Measurements from ENCODE around the gene C6orf120. TPM values are rescaled to one million over a fixed set of nuclear protein-coding genes. Genes with fewer than 3 reads are reported as not detected.

C6orf120 gene
- total and polyA plus RNA-seq, 2 experiments from 2014 or later = 37.9 to 58.8 TPM

DNA sequence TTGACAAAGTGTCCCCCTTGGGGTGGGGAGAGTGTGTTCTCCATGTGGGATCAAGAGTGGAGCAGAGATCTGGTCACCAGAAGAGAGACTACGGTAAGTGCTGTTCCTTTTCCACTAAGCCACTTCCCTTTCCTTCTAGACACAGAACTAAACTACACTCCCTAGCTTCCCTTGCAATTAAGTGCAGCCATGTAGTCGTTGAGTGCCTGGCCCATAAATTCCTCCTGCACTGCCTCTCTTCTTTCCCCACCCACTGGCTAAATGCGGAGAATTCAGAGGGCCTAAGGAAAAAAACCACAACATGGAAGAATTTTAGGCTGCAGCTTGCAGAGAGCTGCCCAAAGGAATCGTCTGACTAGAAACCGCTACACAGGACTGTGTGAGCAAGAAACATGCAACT, 1.6 kb upstream of the C6orf120 start:
- Histone ChIP-seq H3K36me3 (replicated peaks; ENCODE audit: insufficient read depth, low read depth) (no peaks in the 10 kb centered on the region), H3K4me3 (no peak overlapping the region), H3K9me3 (ENCODE audit: low read depth) (no peaks in the 10 kb centered on the region), H3K9me2 (replicated peaks; ENCODE audit: insufficient read depth) (no peaks in the 10 kb centered on the region), H3K4me2 (peak overlapping the region; percentile 77), H4K20me1 (ENCODE audit: insufficient read depth, poor library complexity, severe bottlenecking) (peaks cover 7% of the 10 kb centered on the region), H3K27me3 (no peaks in the 10 kb centered on the region), H3K4me1 (ENCODE audit: insufficient read depth) (peaks cover 29% of the 10 kb centered on the region), H3K79me2 (peaks cover 76% of the 10 kb centered on the region), H2AFZ (no peak overlapping the region), H3K27ac (peak overlapping the region; percentile 42)
- TF ChIP-seq, protein P1, sequence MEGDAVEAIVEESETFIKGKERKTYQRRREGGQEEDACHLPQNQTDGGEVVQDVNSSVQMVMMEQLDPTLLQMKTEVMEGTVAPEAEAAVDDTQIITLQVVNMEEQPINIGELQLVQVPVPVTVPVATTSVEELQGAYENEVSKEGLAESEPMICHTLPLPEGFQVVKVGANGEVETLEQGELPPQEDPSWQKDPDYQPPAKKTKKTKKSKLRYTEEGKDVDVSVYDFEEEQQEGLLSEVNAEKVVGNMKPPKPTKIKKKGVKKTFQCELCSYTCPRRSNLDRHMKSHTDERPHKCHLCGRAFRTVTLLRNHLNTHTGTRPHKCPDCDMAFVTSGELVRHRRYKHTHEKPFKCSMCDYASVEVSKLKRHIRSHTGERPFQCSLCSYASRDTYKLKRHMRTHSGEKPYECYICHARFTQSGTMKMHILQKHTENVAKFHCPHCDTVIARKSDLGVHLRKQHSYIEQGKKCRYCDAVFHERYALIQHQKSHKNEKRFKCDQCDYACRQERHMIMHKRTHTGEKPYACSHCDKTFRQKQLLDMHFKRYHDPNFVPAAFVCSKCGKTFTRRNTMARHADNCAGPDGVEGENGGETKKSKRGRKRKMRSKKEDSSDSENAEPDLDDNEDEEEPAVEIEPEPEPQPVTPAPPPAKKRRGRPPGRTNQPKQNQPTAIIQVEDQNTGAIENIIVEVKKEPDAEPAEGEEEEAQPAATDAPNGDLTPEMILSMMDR (IDR thresholded peaks at IDR 0.05; ENCODE audit: poor library complexity) = no peak
- TF ChIP-seq EZH2 (IDR thresholded peaks at IDR 0.05; ENCODE audit: borderline replicate concordance) (no peak), EZH2phosphoT487 (IDR thresholded peaks at IDR 0.05; ENCODE audit: low read depth, severe bottlenecking, unreplicated experiment) (no peak)
- WGBS (ENCODE audit: low lambda C conversion rate, missing lambda C conversion rate) = 25% methylated on average over 5 of the region's 5 CpGs
- DNase-seq (ENCODE audit: low spot score) = peak; percentile 53

DNA sequence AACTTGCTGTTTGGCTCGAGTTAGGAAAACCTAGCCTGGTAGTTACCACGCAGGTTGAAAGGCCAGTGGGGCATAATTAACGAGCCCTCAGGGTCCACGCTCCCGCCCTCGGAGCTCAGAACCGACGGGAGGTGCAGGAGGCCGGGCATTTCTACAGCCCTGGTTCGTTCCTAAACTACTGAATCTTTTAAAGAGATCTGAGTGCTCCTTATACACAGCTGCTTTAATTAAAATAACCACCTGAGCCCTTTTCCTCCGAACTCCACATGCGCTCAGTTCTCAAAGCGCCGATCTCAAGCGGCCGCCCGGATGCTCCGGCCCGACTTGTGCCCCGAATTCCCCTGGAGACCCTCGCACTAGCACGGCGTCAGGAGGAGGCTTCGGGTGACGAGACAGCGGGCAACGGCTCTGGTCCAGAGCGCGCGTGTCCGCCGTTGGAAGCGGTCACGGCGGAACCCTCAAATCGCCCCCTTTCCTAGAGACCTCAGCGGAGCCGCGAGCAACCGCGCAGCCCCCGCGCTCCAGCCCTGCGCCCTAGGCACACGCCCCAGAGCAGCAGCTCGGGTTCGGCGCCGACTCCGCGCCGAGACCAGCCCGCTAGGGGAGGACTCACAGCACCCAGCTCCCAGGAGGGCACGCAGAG, 494 bp upstream of the C6orf120 start:
- Histone ChIP-seq H4K20me1 (ENCODE audit: insufficient read depth, poor library complexity, severe bottlenecking) (peaks cover 11% of the 10 kb centered on the region), H3K9me2 (replicated peaks; ENCODE audit: insufficient read depth) (no peaks in the 10 kb centered on the region), H3K4me2 (peak overlapping the region; percentile 77), H3K9me3 (ENCODE audit: low read depth) (no peaks in the 10 kb centered on the region), H3K4me1 (ENCODE audit: insufficient read depth) (peaks cover 29% of the 10 kb centered on the region), H2AFZ (peak overlapping the region; percentile 66), H3K27me3 (no peaks in the 10 kb centered on the region), H3K27ac (peak overlapping the region; percentile 75), H3K79me2 (peaks cover 73% of the 10 kb centered on the region), H3K36me3 (replicated peaks; ENCODE audit: insufficient read depth, low read depth) (no peaks in the 10 kb centered on the region), H3K4me3 (peak overlapping the region; percentile 36)
- DNase-seq (ENCODE audit: low spot score) = no peak
- TF ChIP-seq EZH2phosphoT487 (IDR thresholded peaks at IDR 0.05; ENCODE audit: low read depth, severe bottlenecking, unreplicated experiment) (no peak), EZH2 (IDR thresholded peaks at IDR 0.05; ENCODE audit: borderline replicate concordance) (no peak)
- TF ChIP-seq, protein P1 (IDR thresholded peaks at IDR 0.05; ENCODE audit: poor library complexity) = no peak
- WGBS (ENCODE audit: low lambda C conversion rate, missing lambda C conversion rate) = under 1% methylated on average over 51 of the region's 54 CpGs

DNA sequence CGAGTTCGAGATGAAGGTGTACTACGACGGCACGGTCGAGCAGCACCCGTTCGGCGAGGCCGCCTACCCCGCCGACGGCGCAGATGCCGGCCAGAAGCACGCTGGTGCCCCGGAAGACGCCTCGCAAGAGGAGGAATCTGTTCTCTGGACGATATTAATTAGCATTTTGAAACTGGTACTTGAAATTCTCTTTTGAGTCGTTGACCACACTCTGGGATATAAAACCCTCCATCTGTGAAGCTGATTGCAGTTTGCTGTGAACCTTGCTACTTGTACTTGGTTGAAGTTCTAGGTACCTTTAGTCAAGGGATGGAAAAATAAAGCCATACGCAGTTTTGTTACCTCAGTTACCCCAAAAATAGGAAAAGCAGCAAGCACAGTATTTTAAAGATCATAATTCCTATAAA, 917 bp downstream of the C6orf120 start:
- Histone ChIP-seq H3K9me3 (ENCODE audit: low read depth) (no peaks in the 10 kb centered on the region), H2AFZ (peak overlapping the region; percentile 26), H4K20me1 (ENCODE audit: insufficient read depth, poor library complexity, severe bottlenecking) (peaks cover 11% of the 10 kb centered on the region), H3K27me3 (no peaks in the 10 kb centered on the region), H3K4me1 (ENCODE audit: insufficient read depth) (peaks cover 29% of the 10 kb centered on the region), H3K9me2 (replicated peaks; ENCODE audit: insufficient read depth) (no peaks in the 10 kb centered on the region), H3K36me3 (replicated peaks; ENCODE audit: insufficient read depth, low read depth) (no peaks in the 10 kb centered on the region), H3K4me3 (peak overlapping the region; percentile 70), H3K79me2 (peaks cover 64% of the 10 kb centered on the region), H3K4me2 (peak overlapping the region; percentile 96), H3K27ac (peak overlapping the region; percentile 96)
- no peak for DNase-seq (ENCODE audit: low spot score)
- TF ChIP-seq, protein P1 (IDR thresholded peaks at IDR 0.05; ENCODE audit: poor library complexity) = no peak
- no peak for TF ChIP-seq EZH2phosphoT487 (IDR thresholded peaks at IDR 0.05; ENCODE audit: low read depth, severe bottlenecking, unreplicated experiment)
- TF ChIP-seq EZH2 (IDR thresholded peaks at IDR 0.05; ENCODE audit: borderline replicate concordance) = no peak
- WGBS (ENCODE audit: low lambda C conversion rate, missing lambda C conversion rate) = 5% methylated on average over 22 of the region's 22 CpGs
